Dendritic cell treated with granulocyte-macrophage colony-stimulating factor and Interleukin-4, amounts not matched to agents 40 ng/mL and 50 ng/mL, for 4 days (primary cell): ENCODE results near the gene CELF2.

Source experiments
- H3K27ac Mint-ChIP-seq: one replicate; pipeline ENCODE4 v1.8.0; 2022; ENCODE audit warnings: mild to moderate bottlenecking, mixed read lengths
- H3K27me3 Mint-ChIP-seq: one replicate; pipeline ENCODE4 v1.8.0; 2022; ENCODE audit warnings: mild to moderate bottlenecking, mixed read lengths
- H3K36me3 Mint-ChIP-seq: one replicate; pipeline ENCODE4 v1.8.0; 2022; ENCODE audit warnings: low read depth, mixed read lengths
- H3K4me1 Mint-ChIP-seq: one replicate; pipeline ENCODE4 v1.8.0; 2022; ENCODE audit warnings: low read depth, mixed read lengths
- H3K4me3 Mint-ChIP-seq: one replicate; pipeline ENCODE4 v1.8.0; 2022; ENCODE audit warnings: mild to moderate bottlenecking, moderate library complexity, mixed read lengths
- H3K9me3 Mint-ChIP-seq: one replicate; pipeline ENCODE4 v1.8.0; 2022; ENCODE audit warnings: mixed read lengths
- intact Hi-C: fragments of 100-400 bp; cut with micrococcal nuclease; formaldehyde crosslinking; loops from one replicate; pipeline ENCODE4 v1.15.0; 2022

CELF2 gene

DNA sequence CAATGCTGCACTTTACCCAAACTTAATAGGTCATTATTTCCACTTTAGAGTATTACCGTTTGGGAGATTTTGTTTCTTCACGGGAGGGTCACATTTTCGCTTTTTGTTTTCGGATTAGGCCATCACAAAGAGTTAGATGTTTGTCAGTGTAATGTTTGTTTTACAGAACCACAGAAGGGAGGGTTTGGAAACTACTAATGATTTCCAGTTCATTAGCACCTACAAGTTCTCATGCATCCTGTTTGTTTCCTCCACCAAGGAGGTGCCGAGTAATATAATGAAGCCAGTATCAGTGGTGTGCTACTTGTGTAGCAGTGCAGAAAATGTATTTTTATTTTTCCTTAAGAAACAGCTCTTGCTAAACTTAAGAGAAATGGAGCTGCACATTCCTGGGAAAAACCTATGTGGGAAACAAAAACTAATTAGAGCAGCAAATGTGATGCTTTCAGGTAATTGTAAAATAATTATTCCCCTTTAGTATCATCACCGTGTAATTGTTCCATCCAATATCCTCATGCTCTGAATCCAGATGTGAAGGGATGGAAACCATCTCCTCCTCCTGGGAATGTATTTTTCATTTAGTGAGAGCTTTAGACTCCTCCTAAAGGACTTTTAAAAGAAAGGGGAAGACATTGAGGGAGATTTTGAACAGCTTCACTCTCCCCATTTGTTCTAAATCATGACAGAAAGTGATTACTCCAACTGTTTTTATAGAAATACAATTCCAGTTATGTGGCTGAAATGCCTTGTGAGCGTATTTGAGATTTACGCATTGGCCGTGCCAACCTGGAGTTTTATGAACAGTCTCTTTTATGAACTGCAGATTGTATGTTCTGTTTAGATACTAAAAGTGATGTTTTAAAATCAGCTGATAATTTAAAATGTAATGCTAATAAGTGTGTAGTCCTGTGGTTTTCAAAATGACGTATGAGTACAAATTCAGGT is 5.6 kb downstream of the CELF2 start:
- H3K4me1 Mint-ChIP-seq, result peaks cover 6% of the 10 kb centered on the region
- no peaks in the 10 kb centered on the region for H3K36me3 Mint-ChIP-seq
- peaks cover 51% of the 10 kb centered on the region for H3K27me3 Mint-ChIP-seq
- no peaks in the 10 kb centered on the region for H3K9me3 Mint-ChIP-seq
- no peak overlapping the region for H3K27ac Mint-ChIP-seq
- intact Hi-C loops, result no loop called here
- H3K4me3 Mint-ChIP-seq, result no peak overlapping the region

- no peak overlapping the region for H3K4me3 Mint-ChIP-seq
- no peaks in the 10 kb centered on the region for H3K36me3 Mint-ChIP-seq
Observed at GRCh38 chr10:11024596-11024995, 6.9 kb downstream of the CELF2 start.

GRCh38 chr10:11025978-11026377 is 8.3 kb downstream of the CELF2 start:
- Mint-ChIP-seq H3K4me1 (no peaks in the 10 kb centered on the region), H3K27ac (no peak overlapping the region), H3K9me3 (no peaks in the 10 kb centered on the region), H3K27me3 (peaks cover 37% of the 10 kb centered on the region), H3K36me3 (no peaks in the 10 kb centered on the region), H3K4me3 (no peak overlapping the region)
- intact Hi-C loops, result no loop called here

More at GRCh38 chr10:11024596-11024995, 6.9 kb downstream of the CELF2 start:
- no peaks in the 10 kb centered on the region for H3K9me3 Mint-ChIP-seq
- peaks cover 44% of the 10 kb centered on the region for H3K27me3 Mint-ChIP-seq
- H3K27ac Mint-ChIP-seq, result no peak overlapping the region
- H3K4me1 Mint-ChIP-seq, result no peaks in the 10 kb centered on the region
- intact Hi-C loops, result no loop called here

DNA sequence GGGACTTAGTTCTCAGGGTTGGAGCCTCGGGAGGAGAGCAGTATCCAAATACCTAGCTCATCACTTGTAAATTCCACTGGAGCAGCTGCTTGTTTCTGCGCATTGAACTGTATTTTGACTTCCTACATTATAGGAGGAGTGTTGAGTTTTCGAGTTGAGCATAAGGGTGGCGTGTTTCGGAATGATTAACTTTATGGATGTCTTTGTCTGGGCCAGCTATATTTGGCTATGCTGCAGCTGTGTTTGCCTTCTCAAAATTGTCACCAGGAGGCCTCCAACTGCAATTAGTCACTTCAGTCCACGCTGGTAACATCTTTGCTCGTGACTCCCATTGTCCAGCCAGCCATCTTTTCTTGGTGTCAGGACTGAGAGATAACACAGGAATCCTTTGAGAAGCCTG is 9.1 kb downstream of the CELF2 start:
- H3K27me3 Mint-ChIP-seq, result peaks cover 32% of the 10 kb centered on the region
- no peaks in the 10 kb centered on the region for H3K4me1 Mint-ChIP-seq
- intact Hi-C loops, result no loop called here
- H3K36me3 Mint-ChIP-seq, result no peaks in the 10 kb centered on the region
- no peaks in the 10 kb centered on the region for H3K9me3 Mint-ChIP-seq
- no peak overlapping the region for H3K27ac Mint-ChIP-seq
- H3K4me3 Mint-ChIP-seq, result no peak overlapping the region

- peaks cover 8% of the 10 kb centered on the region for H3K27me3 Mint-ChIP-seq
- H3K4me3 Mint-ChIP-seq, result no peak overlapping the region
- H3K27ac Mint-ChIP-seq, result no peak overlapping the region
- H3K36me3 Mint-ChIP-seq, result no peaks in the 10 kb centered on the region
- peaks cover 23% of the 10 kb centered on the region for H3K4me1 Mint-ChIP-seq
- H3K9me3 Mint-ChIP-seq, result no peaks in the 10 kb centered on the region
- intact Hi-C loops, result loop anchor here (5.0 kb wide), 1 partner anchor 1702 kb away; no protein-coding TSS in a partner anchor
Observed at GRCh38 chr10:11034762-11035161, 17.1 kb downstream of the CELF2 start.

DNA sequence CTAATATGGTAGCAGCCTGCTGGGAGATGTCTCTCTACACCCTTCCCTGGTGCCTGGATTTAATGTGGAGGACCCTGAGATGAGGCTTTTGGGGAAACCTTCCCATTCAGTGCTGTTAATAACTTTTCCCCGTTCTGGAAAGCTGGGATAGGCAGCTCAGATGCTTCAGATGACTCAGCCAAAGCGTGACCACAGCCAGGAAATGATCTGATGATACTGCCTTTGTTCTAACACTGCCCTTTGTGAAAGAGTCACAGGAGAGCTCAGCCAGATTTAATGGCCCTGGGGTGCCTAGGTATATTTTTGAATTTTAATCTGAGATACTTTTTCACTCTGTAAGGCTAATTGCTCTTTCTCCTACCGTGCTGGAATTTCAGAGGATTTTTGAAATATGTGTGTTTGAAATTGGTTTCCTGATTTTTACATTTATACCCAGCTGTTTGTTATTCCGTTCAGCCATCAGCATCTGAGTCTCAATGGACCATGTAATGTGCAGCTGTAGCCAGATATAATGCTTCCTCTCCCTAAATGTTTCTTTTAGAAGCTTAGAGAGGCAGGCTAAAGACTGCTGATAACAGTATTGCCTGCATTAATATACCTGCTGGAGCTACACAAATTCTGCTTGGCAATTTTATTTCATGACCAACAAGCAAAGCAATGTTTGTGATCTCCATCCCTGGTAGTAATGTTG is 17.8 kb downstream of the CELF2 start:
- intact Hi-C loops, result loop anchor here (5.0 kb wide), 1 partner anchor 1703 kb away; no protein-coding TSS in a partner anchor
- Mint-ChIP-seq H3K36me3 (no peaks in the 10 kb centered on the region), H3K4me1 (peaks cover 23% of the 10 kb centered on the region), H3K27ac (no peak overlapping the region), H3K27me3 (peaks cover 8% of the 10 kb centered on the region), H3K9me3 (no peaks in the 10 kb centered on the region), H3K4me3 (no peak overlapping the region)

GRCh38 chr10:11036424-11037011 is 18.8 kb downstream of the CELF2 start:
- Mint-ChIP-seq H3K27ac (no peak overlapping the region), H3K4me3 (no peak overlapping the region), H3K4me1 (peaks cover 23% of the 10 kb centered on the region), H3K36me3 (no peaks in the 10 kb centered on the region), H3K27me3 (peaks cover 8% of the 10 kb centered on the region), H3K9me3 (no peaks in the 10 kb centered on the region)
- intact Hi-C loops, result loop anchor here (5.0 kb wide), 1 partner anchor 1704 kb away; no protein-coding TSS in a partner anchor

- H3K27ac Mint-ChIP-seq, result no peak overlapping the region
- H3K36me3 Mint-ChIP-seq, result no peaks in the 10 kb centered on the region
- intact Hi-C loops, result loop anchor here (5.0 kb wide), 1 partner anchor 1706 kb away; no protein-coding TSS in a partner anchor
- no peaks in the 10 kb centered on the region for H3K9me3 Mint-ChIP-seq
- H3K4me3 Mint-ChIP-seq, result no peak overlapping the region
- H3K27me3 Mint-ChIP-seq, result peaks cover 8% of the 10 kb centered on the region
- peaks cover 23% of the 10 kb centered on the region for H3K4me1 Mint-ChIP-seq
Observed at GRCh38 chr10:11037991-11038390, 20.3 kb downstream of the CELF2 start.

DNA sequence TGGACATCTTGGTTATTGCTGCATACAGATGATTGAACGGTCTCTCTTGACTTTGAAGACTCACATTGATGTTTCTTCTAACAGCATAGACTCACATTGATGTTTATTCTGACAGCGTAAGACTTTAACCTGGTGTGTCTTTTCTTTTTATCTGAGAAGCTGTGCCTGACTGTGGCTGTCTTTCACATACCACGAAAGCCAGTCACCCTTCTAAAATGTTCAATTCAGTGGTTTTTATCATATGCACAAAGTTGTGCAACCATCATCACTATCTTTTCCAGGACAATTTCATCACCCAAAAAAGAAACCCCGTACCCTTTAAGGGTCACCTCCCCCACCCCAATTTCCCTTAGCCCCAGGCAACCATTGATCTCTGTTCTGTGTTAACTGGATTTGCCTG is 24.7 kb downstream of the CELF2 start:
- Mint-ChIP-seq H3K9me3 (no peaks in the 10 kb centered on the region), H3K4me1 (peaks cover 9% of the 10 kb centered on the region), H3K27me3 (peaks cover 4% of the 10 kb centered on the region), H3K4me3 (no peak overlapping the region), H3K27ac (no peak overlapping the region), H3K36me3 (no peaks in the 10 kb centered on the region)
- intact Hi-C loops, result no loop called here

GRCh38 chr10:11043039-11043438 is 25.4 kb downstream of the CELF2 start:
- H3K4me3 Mint-ChIP-seq, result no peak overlapping the region
- H3K9me3 Mint-ChIP-seq, result no peaks in the 10 kb centered on the region
- intact Hi-C loops, result no loop called here

GRCh38 chr10:11043446-11044127 is 25.9 kb downstream of the CELF2 start:
- Mint-ChIP-seq H3K4me3 (no peak overlapping the region), H3K27ac (no peak overlapping the region), H3K4me1 (no peaks in the 10 kb centered on the region), H3K9me3 (no peaks in the 10 kb centered on the region), H3K36me3 (no peaks in the 10 kb centered on the region), H3K27me3 (peaks cover 4% of the 10 kb centered on the region)
- intact Hi-C loops, result no loop called here

More at GRCh38 chr10:11043039-11043438, 25.4 kb downstream of the CELF2 start:
- H3K27ac Mint-ChIP-seq, result no peak overlapping the region
- no peaks in the 10 kb centered on the region for H3K36me3 Mint-ChIP-seq
- peaks cover 4% of the 10 kb centered on the region for H3K27me3 Mint-ChIP-seq
- peaks cover 4% of the 10 kb centered on the region for H3K4me1 Mint-ChIP-seq

DNA sequence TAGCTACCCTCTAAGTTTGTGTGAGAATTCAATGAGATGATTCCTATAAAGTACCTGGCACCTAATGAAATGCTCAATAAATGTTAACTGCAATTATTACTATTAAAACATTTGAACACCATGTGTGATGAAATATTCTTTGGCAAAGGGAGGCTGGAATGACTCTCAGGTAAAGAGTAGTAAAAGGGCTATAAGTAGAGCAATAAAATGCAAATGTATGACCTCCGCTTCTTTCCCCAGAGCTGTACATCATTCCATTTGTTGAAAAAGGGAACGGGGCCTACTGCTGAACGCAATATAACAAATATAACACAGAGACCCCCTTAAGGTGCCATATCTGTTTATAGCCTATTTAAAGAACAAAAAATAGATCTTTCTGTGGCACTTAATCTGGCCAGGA is 27.8 kb downstream of the CELF2 start:
- intact Hi-C loops, result no loop called here
- Mint-ChIP-seq H3K9me3 (no peaks in the 10 kb centered on the region), H3K27me3 (peaks cover 4% of the 10 kb centered on the region), H3K36me3 (no peaks in the 10 kb centered on the region), H3K27ac (no peak overlapping the region), H3K4me3 (no peak overlapping the region), H3K4me1 (no peaks in the 10 kb centered on the region)

DNA sequence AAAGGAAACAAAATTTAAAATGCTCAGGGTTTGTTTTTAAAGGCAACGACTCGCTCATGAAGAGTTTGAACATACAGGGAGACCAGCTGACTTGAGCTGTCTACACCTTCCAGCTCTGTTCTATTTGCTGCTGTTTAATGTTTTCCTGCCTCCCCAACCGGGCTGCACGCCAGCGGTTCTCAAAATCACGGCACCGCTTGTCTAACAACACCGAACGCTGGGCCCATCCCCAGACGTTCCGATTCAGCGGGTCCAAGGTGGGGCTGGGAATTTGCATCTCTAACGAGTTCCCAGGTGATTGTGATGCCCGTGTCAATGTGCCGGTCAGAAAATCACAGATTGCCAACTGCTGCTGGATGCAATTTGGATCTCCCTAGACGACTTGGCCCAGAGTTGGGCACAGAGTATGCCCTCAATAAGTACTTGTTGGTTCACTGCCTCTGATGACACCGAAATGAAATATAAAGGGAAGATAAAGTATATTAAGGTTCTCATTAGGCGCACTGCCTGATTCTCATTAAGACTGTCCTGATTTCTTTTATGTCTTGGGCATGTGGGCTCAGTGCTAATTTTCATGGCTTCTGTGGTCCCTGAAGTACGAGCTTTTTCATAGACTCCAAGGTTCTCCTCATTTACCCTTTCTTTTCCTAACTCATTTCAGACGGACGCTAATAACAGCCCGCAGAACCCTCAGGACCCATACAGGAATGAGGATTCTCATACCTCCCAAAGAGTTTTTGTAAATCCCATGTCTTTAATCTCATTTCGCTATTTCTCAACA is 28.5 kb downstream of the CELF2 start:
- no peak overlapping the region for H3K4me3 Mint-ChIP-seq
- H3K9me3 Mint-ChIP-seq, result no peaks in the 10 kb centered on the region
- H3K27me3 Mint-ChIP-seq, result peaks cover 4% of the 10 kb centered on the region
- no peak overlapping the region for H3K27ac Mint-ChIP-seq
- H3K4me1 Mint-ChIP-seq, result no peaks in the 10 kb centered on the region
- H3K36me3 Mint-ChIP-seq, result no peaks in the 10 kb centered on the region
- intact Hi-C loops, result no loop called here
